Non-pigmented ciliary epithelial cell (primary cell): ENCODE results near the gene HSD17B3.
"Not testable (repeated sequence)": the region's sequence is repeated elsewhere in the genome, so short reads cannot be mapped to it uniquely, and the experiment has no call there.

Experiments used
- DNase-seq: peaks from one replicate; pipeline ENCODE4 v3.0.0-alpha.2; 2010; ENCODE audit warnings: low read depth

The HSD17B3 gene

GRCh38 chr9:96306958-96307357 is 5.0 kb upstream of the HSD17B3 start:
- not testable (repeated sequence) for DNase-seq

- DNase-seq: no peak
These were observed 3.2 kb upstream of the HSD17B3 start for GRCh38 chr9:96305171-96305570.

- no peak for DNase-seq
These were observed 2.3 kb upstream of the HSD17B3 start for GRCh38 chr9:96304230-96304629.

- no peak for DNase-seq
These were observed 2.2 kb downstream of the HSD17B3 start for GRCh38 chr9:96299823-96300222.

GRCh38 chr9:96294159-96294545 is 7.8 kb downstream of the HSD17B3 start:
- no peak for DNase-seq

GRCh38 chr9:96293498-96294158 is 8.3 kb downstream of the HSD17B3 start:
- DNase-seq: peak; percentile 30

- DNase-seq: no peak
These were observed 12.6 kb downstream of the HSD17B3 start for GRCh38 chr9:96289392-96289791.

- DNase-seq: no peak
These were observed 20.3 kb downstream of the HSD17B3 start for GRCh38 chr9:96281641-96282040.

- no peak for DNase-seq
These were observed 22.0 kb downstream of the HSD17B3 start for GRCh38 chr9:96279932-96280331.

- DNase-seq: no peak
These were observed 27.0 kb downstream of the HSD17B3 start for GRCh38 chr9:96274939-96275338.

GRCh38 chr9:96270236-96270744 is 31.7 kb downstream of the HSD17B3 start:
- DNase-seq: no peak

- DNase-seq: no peak
These were observed 43.0 kb downstream of the HSD17B3 start for GRCh38 chr9:96258967-96259366.

- peak; percentile 17 for DNase-seq
These were observed 45.2 kb downstream of the HSD17B3 start for GRCh38 chr9:96256800-96257199.

GRCh38 chr9:96255698-96256097 is 46.3 kb downstream of the HSD17B3 start:
- no peak for DNase-seq

- no peak for DNase-seq
These were observed 48.8 kb downstream of the HSD17B3 start for GRCh38 chr9:96253059-96253696.

GRCh38 chr9:96251451-96251850 is 50.5 kb downstream of the HSD17B3 start:
- DNase-seq: no peak

GRCh38 chr9:96249746-96250145 is 52.2 kb downstream of the HSD17B3 start:
- DNase-seq: no peak

GRCh38 chr9:96246267-96246671 is 55.7 kb downstream of the HSD17B3 start:
- DNase-seq: no peak

- DNase-seq: no peak
These were observed 56.6 kb downstream of the HSD17B3 start for GRCh38 chr9:96245399-96245798.

- DNase-seq: no peak
These were observed 58.2 kb downstream of the HSD17B3 start for GRCh38 chr9:96243778-96244177.

- no peak for DNase-seq
These were observed 59.2 kb downstream of the HSD17B3 start for GRCh38 chr9:96242811-96243210.

GRCh38 chr9:96241391-96241809 is 60.6 kb downstream of the HSD17B3 start:
- DNase-seq: no peak

GRCh38 chr9:96236854-96237550 is 65.0 kb downstream of the HSD17B3 start:
- DNase-seq: no peak
